ENCODE measurements around the gene DOK5. TPM values are rescaled to one million over a fixed set of nuclear protein-coding genes. Genes with fewer than 3 reads are reported as not detected.

DOK5 gene
- total RNA-seq, 1 experiment from 2014 or later = 4.9 TPM

DNA sequence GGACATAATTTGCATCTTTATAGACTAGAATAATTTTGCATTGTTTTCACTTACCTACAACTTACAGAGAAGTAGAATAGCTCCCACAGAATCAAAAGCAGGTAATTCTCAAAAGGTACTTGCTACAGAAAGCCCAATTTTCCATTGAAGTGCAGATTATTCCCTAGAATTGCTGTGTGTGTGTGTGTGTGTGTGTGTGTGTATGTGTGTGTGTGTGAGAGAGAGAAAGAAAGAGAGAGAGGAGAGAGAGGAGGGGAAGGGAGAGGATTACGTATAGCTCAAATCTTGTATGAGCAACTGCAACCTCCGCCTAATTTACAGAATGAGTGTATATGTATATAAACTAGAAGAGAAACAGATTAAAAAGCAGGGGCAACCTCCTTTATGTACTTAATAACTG is 68.0 kb downstream of the DOK5 start:
- no peaks in the 10 kb centered on the region for H3K9me3 ChIP-seq (ENCODE audit: low read depth, low read length, poor library complexity, severe bottlenecking)
- DNase-seq (ENCODE audit: low spot score) = no peak
- intact Hi-C loops (cut with micrococcal nuclease; ENCODE audit: unreplicated experiment) = no loop called here
- H3K27me3 ChIP-seq (replicated peaks; ENCODE audit: insufficient read depth, low read depth, low read length, poor library complexity) = no peaks in the 10 kb centered on the region
- no TSS peak for BruUV-seq (replicated peaks)
- no peak overlapping the region for H3K4me3 ChIP-seq (ENCODE audit: low read depth, low read length, poor library complexity, severe bottlenecking)
- no peak for TF ChIP-seq EZH2 (IDR thresholded peaks at IDR 0.05; ENCODE audit: borderline replicate concordance, low read depth, low read length, poor library complexity, severe bottlenecking)
- TF ChIP-seq, protein P1, sequence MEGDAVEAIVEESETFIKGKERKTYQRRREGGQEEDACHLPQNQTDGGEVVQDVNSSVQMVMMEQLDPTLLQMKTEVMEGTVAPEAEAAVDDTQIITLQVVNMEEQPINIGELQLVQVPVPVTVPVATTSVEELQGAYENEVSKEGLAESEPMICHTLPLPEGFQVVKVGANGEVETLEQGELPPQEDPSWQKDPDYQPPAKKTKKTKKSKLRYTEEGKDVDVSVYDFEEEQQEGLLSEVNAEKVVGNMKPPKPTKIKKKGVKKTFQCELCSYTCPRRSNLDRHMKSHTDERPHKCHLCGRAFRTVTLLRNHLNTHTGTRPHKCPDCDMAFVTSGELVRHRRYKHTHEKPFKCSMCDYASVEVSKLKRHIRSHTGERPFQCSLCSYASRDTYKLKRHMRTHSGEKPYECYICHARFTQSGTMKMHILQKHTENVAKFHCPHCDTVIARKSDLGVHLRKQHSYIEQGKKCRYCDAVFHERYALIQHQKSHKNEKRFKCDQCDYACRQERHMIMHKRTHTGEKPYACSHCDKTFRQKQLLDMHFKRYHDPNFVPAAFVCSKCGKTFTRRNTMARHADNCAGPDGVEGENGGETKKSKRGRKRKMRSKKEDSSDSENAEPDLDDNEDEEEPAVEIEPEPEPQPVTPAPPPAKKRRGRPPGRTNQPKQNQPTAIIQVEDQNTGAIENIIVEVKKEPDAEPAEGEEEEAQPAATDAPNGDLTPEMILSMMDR (conservative IDR thresholded peaks at IDR 0.05; ENCODE audit: low read depth, low read length) = no peak
- no peaks in the 10 kb centered on the region for H3K36me3 ChIP-seq (ENCODE audit: insufficient read depth, low read length, poor library complexity, severe bottlenecking)
- POLR2A ChIA-PET (ENCODE audit: low non-redundant PET) = no interaction called here
- no peaks in the 10 kb centered on the region for H3K4me1 ChIP-seq (ENCODE audit: insufficient read depth, low read length, poor library complexity, severe bottlenecking)
- CTCF ChIA-PET = interaction anchor here (0.6 kb wide), 1 partner anchor 1196 kb away, joined by 3 read pairs; no protein-coding TSS in a partner anchor
- H3K27ac ChIP-seq (ENCODE audit: low read depth, low read length, poor library complexity, severe bottlenecking) = no peak overlapping the region

DNA sequence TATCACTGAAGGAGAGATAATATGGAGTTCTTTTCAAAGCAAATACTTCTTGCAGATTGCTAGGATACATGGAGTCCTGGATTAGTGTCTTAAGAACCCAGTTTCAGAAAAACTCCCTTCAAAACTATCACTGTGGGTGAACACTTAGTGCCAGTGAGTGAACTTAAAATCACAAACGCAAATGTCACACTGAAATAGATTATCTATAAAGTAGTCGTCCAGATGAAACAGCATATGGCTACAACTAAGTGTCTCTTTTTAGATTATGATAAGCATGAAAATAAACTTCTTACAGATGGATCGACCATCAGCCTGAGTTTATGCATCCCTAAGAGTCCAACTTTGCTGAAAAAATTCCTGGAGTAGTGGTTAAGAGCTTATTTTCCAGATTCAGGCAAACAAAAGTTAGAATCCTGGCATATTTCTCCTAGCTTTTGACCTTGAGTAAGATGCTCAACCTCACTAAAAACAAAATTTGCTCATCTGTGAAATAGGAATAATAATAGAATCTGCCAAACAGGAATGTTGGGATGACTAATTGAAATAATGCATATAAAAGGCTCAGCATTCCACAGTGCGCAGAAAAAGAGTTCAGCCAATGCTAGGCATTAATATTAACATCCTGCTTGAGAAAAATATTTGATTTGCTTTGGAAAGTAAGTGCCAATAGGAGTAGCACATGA is 70.4 kb downstream of the DOK5 start:
- H3K27ac ChIP-seq (ENCODE audit: low read depth, low read length, poor library complexity, severe bottlenecking) = no peak overlapping the region
- ChIA-PET POLR2A (ENCODE audit: low non-redundant PET) (interaction anchor here (0.6 kb wide), 2 partner anchors 295 to 467 kb away, joined by 3 read pairs; no protein-coding TSS in a partner anchor), CTCF (no interaction called here)
- peak; percentile 3 for DNase-seq (ENCODE audit: low spot score)
- BruUV-seq (replicated peaks) = no TSS peak
- H3K4me3 ChIP-seq (ENCODE audit: low read depth, low read length, poor library complexity, severe bottlenecking) = no peak overlapping the region
- no peaks in the 10 kb centered on the region for H3K9me3 ChIP-seq (ENCODE audit: low read depth, low read length, poor library complexity, severe bottlenecking)
- no peaks in the 10 kb centered on the region for H3K4me1 ChIP-seq (ENCODE audit: insufficient read depth, low read length, poor library complexity, severe bottlenecking)
- no peaks in the 10 kb centered on the region for H3K36me3 ChIP-seq (ENCODE audit: insufficient read depth, low read length, poor library complexity, severe bottlenecking)
- intact Hi-C loops (cut with micrococcal nuclease; ENCODE audit: unreplicated experiment) = no loop called here
- TF ChIP-seq, protein P1 (conservative IDR thresholded peaks at IDR 0.05; ENCODE audit: low read depth, low read length) = no peak
- no peaks in the 10 kb centered on the region for H3K27me3 ChIP-seq (replicated peaks; ENCODE audit: insufficient read depth, low read depth, low read length, poor library complexity)

DNA sequence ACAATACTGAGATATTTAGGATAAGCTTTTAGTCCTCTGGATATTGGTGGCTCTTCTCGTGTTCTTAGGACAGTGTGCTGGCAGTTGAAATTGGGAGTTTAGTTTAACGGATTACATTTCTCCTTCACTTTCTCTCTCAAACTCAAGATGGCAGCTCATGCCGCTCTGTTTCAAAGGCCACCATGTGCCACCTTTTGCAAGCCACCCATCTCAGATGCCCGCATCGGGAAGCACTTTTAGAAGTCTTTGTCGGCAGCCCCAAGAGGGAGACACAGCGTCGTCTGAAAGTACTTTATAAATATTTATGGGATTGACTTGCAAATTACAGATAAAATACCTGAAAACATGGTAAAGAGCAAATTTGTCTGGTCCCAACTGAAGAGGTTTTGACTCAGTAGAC is 73.5 kb downstream of the DOK5 start:
- BruUV-seq (replicated peaks) = no TSS peak
- Histone ChIP-seq H3K27me3 (replicated peaks; ENCODE audit: insufficient read depth, low read depth, low read length, poor library complexity) (no peaks in the 10 kb centered on the region), H3K36me3 (ENCODE audit: insufficient read depth, low read length, poor library complexity, severe bottlenecking) (no peaks in the 10 kb centered on the region), H3K4me1 (ENCODE audit: insufficient read depth, low read length, poor library complexity, severe bottlenecking) (no peaks in the 10 kb centered on the region), H3K27ac (ENCODE audit: low read depth, low read length, poor library complexity, severe bottlenecking) (no peak overlapping the region), H3K9me3 (ENCODE audit: low read depth, low read length, poor library complexity, severe bottlenecking) (no peaks in the 10 kb centered on the region), H3K4me3 (ENCODE audit: low read depth, low read length, poor library complexity, severe bottlenecking) (no peak overlapping the region)
- POLR2A ChIA-PET (ENCODE audit: low non-redundant PET) = no interaction called here
- intact Hi-C loops (cut with micrococcal nuclease; ENCODE audit: unreplicated experiment) = no loop called here
- DNase-seq (ENCODE audit: low spot score) = no peak
- CTCF ChIA-PET = no interaction called here
- TF ChIP-seq EZH2 (IDR thresholded peaks at IDR 0.05; ENCODE audit: borderline replicate concordance, low read depth, low read length, poor library complexity, severe bottlenecking) = no peak
- TF ChIP-seq, protein P1 (conservative IDR thresholded peaks at IDR 0.05; ENCODE audit: low read depth, low read length) = no peak

Measured in A673 (cell line).